ENCODE data around the gene PAFAH1B1. TPM values are rescaled to one million over a fixed set of nuclear protein-coding genes. Genes with fewer than 3 reads are reported as not detected.
"Not testable (repeated sequence)": the region's sequence is repeated elsewhere in the genome, so short reads cannot be mapped to it uniquely, and the experiment has no call there.

The PAFAH1B1 gene
- total and polyA plus RNA-seq, 4 donors: 121 to 334 (median 230) TPM

GRCh38 chr17:2562162-2562858, 31.1 kb upstream of the PAFAH1B1 start:
- no peaks in the 10 kb centered on the region for H3K9me3 ChIP-seq (ENCODE audit: control insufficient read depth, insufficient read depth, low read length)
- H3K27me3 ChIP-seq (ENCODE audit: control insufficient read depth, insufficient read depth, low read length): no peaks in the 10 kb centered on the region
- no peak overlapping the region for H3K27ac ChIP-seq (ENCODE audit: low read depth, low read length)
- DNase-seq (ENCODE audit: low read depth in 4 of 6, low spot score in 6 of 6): no peak
- no peaks in the 10 kb centered on the region for H3K36me3 ChIP-seq (ENCODE audit: control insufficient read depth, insufficient read depth, low read length)
- no peak overlapping the region for H3K4me3 ChIP-seq (ENCODE audit: low read depth, low read length)
- H3K4me1 ChIP-seq (ENCODE audit: control insufficient read depth, insufficient read depth, low read length): no peaks in the 10 kb centered on the region
- WGBS (ENCODE audit: insufficient coverage): 87% methylated on average over 7 of the region's 8 CpGs

GRCh38 chr17:2563061-2563460, 30.4 kb upstream of the PAFAH1B1 start:
- no peak overlapping the region for H3K4me3 ChIP-seq (ENCODE audit: low read depth, low read length)
- H3K36me3 ChIP-seq (ENCODE audit: control insufficient read depth, insufficient read depth, low read length): no peaks in the 10 kb centered on the region
- WGBS (ENCODE audit: insufficient coverage): 44% methylated on average over 7 of the region's 7 CpGs
- no peaks in the 10 kb centered on the region for H3K4me1 ChIP-seq (ENCODE audit: control insufficient read depth, insufficient read depth, low read length)
- H3K9me3 ChIP-seq (ENCODE audit: control insufficient read depth, insufficient read depth, low read length): no peaks in the 10 kb centered on the region
- DNase-seq (ENCODE audit: low read depth in 4 of 6, low spot score in 6 of 6): no peak
- H3K27ac ChIP-seq (ENCODE audit: low read depth, low read length): no peak overlapping the region
- H3K27me3 ChIP-seq (ENCODE audit: control insufficient read depth, insufficient read depth, low read length): no peaks in the 10 kb centered on the region

GRCh38 chr17:2563543-2563942, 29.9 kb upstream of the PAFAH1B1 start:
- Histone ChIP-seq H3K9me3 (ENCODE audit: control insufficient read depth, insufficient read depth, low read length) (no peaks in the 10 kb centered on the region), H3K4me3 (ENCODE audit: low read depth, low read length) (no peak overlapping the region)

GRCh38 chr17:2564877-2565276, 28.6 kb upstream of the PAFAH1B1 start:
- no peaks in the 10 kb centered on the region for H3K36me3 ChIP-seq (ENCODE audit: control insufficient read depth, insufficient read depth, low read length)
- H3K4me3 ChIP-seq (ENCODE audit: low read depth, low read length): no peak overlapping the region
- H3K27me3 ChIP-seq (ENCODE audit: control insufficient read depth, insufficient read depth, low read length): no peaks in the 10 kb centered on the region
- H3K27ac ChIP-seq (ENCODE audit: low read depth, low read length): no peak overlapping the region
- no peaks in the 10 kb centered on the region for H3K9me3 ChIP-seq (ENCODE audit: control insufficient read depth, insufficient read depth, low read length)
- WGBS (ENCODE audit: insufficient coverage): 93% methylated on average over 3 of the region's 5 CpGs
- DNase-seq (ENCODE audit: low read depth in 4 of 6, low spot score in 6 of 6): no peak
- no peaks in the 10 kb centered on the region for H3K4me1 ChIP-seq (ENCODE audit: control insufficient read depth, insufficient read depth, low read length)

More at GRCh38 chr17:2563543-2563942, 29.9 kb upstream of the PAFAH1B1 start:
- Histone ChIP-seq H3K4me1 (ENCODE audit: control insufficient read depth, insufficient read depth, low read length) (no peaks in the 10 kb centered on the region), H3K27ac (ENCODE audit: low read depth, low read length) (no peak overlapping the region), H3K27me3 (ENCODE audit: control insufficient read depth, insufficient read depth, low read length) (no peaks in the 10 kb centered on the region), H3K36me3 (ENCODE audit: control insufficient read depth, insufficient read depth, low read length) (no peaks in the 10 kb centered on the region)
- no peak for DNase-seq (ENCODE audit: low read depth in 4 of 6, low spot score in 6 of 6)
- no CpG with 5 or more reads among the region's 6 CpGs for WGBS (ENCODE audit: insufficient coverage)

- no peaks in the 10 kb centered on the region for H3K4me1 ChIP-seq (ENCODE audit: control insufficient read depth, insufficient read depth, low read length)
- 91% methylated on average over 2 of the region's 3 CpGs for WGBS (ENCODE audit: insufficient coverage)
- H3K27ac ChIP-seq (ENCODE audit: low read depth, low read length): no peak overlapping the region
- no peaks in the 10 kb centered on the region for H3K9me3 ChIP-seq (ENCODE audit: control insufficient read depth, insufficient read depth, low read length)
- H3K36me3 ChIP-seq (ENCODE audit: control insufficient read depth, insufficient read depth, low read length): no peaks in the 10 kb centered on the region
- no peak for DNase-seq (ENCODE audit: low read depth in 4 of 6, low spot score in 6 of 6)
- no peaks in the 10 kb centered on the region for H3K27me3 ChIP-seq (ENCODE audit: control insufficient read depth, insufficient read depth, low read length)
- H3K4me3 ChIP-seq (ENCODE audit: low read depth, low read length): no peak overlapping the region
These were observed 27.4 kb upstream of the PAFAH1B1 start for GRCh38 chr17:2566056-2566455.

- H3K4me1 ChIP-seq (ENCODE audit: control insufficient read depth, insufficient read depth, low read length): no peaks in the 10 kb centered on the region
- H3K4me3 ChIP-seq (ENCODE audit: low read depth, low read length): no peak overlapping the region
- WGBS (ENCODE audit: insufficient coverage): 80% methylated on average over 1 of the region's 4 CpGs
- DNase-seq (ENCODE audit: low read depth in 4 of 6, low spot score in 6 of 6): peak in 1 of 6 donors; percentile 58
- no peaks in the 10 kb centered on the region for H3K27me3 ChIP-seq (ENCODE audit: control insufficient read depth, insufficient read depth, low read length)
- H3K9me3 ChIP-seq (ENCODE audit: control insufficient read depth, insufficient read depth, low read length): no peaks in the 10 kb centered on the region
- no peaks in the 10 kb centered on the region for H3K36me3 ChIP-seq (ENCODE audit: control insufficient read depth, insufficient read depth, low read length)
- no peak overlapping the region for H3K27ac ChIP-seq (ENCODE audit: low read depth, low read length)
These were observed 21.7 kb upstream of the PAFAH1B1 start for GRCh38 chr17:2571523-2572303.

GRCh38 chr17:2572304-2572609, 21.2 kb upstream of the PAFAH1B1 start:
- no CpG with 5 or more reads among the region's 7 CpGs for WGBS (ENCODE audit: insufficient coverage)
- H3K4me3 ChIP-seq (ENCODE audit: low read depth, low read length); H3K27ac ChIP-seq (ENCODE audit: low read depth, low read length); DNase-seq (ENCODE audit: low read depth in 4 of 6, low spot score in 6 of 6); H3K27me3 ChIP-seq (ENCODE audit: control insufficient read depth, insufficient read depth, low read length); H3K4me1 ChIP-seq (ENCODE audit: control insufficient read depth, insufficient read depth, low read length); H3K36me3 ChIP-seq (ENCODE audit: control insufficient read depth, insufficient read depth, low read length); H3K9me3 ChIP-seq (ENCODE audit: control insufficient read depth, insufficient read depth, low read length): not testable (repeated sequence)

- peak in 3 of 6 donors; percentile 20 to 74 (median 47) for DNase-seq (ENCODE audit: low read depth in 4 of 6, low spot score in 6 of 6)
- H3K9me3 ChIP-seq (ENCODE audit: control insufficient read depth, insufficient read depth, low read length): no peaks in the 10 kb centered on the region
- H3K27ac ChIP-seq (ENCODE audit: low read depth, low read length): peak overlapping the region; percentile 76
- H3K4me1 ChIP-seq (ENCODE audit: control insufficient read depth, insufficient read depth, low read length): peaks cover 12% of the 10 kb centered on the region
- H3K4me3 ChIP-seq (ENCODE audit: low read depth, low read length): peak overlapping the region; percentile 1
- 40% methylated on average over 1 of the region's 4 CpGs for WGBS (ENCODE audit: insufficient coverage)
- H3K27me3 ChIP-seq (ENCODE audit: control insufficient read depth, insufficient read depth, low read length): no peaks in the 10 kb centered on the region
- H3K36me3 ChIP-seq (ENCODE audit: control insufficient read depth, insufficient read depth, low read length): no peaks in the 10 kb centered on the region
These were observed 13.3 kb upstream of the PAFAH1B1 start for GRCh38 chr17:2580151-2580550.

GRCh38 chr17:2580661-2581060, 12.8 kb upstream of the PAFAH1B1 start:
- Histone ChIP-seq H3K4me3 (ENCODE audit: low read depth, low read length) (peak overlapping the region; percentile 1), H3K36me3 (ENCODE audit: control insufficient read depth, insufficient read depth, low read length) (no peaks in the 10 kb centered on the region), H3K27ac (ENCODE audit: low read depth, low read length) (peak overlapping the region; percentile 76), H3K4me1 (ENCODE audit: control insufficient read depth, insufficient read depth, low read length) (peaks cover 12% of the 10 kb centered on the region), H3K9me3 (ENCODE audit: control insufficient read depth, insufficient read depth, low read length) (no peaks in the 10 kb centered on the region), H3K27me3 (ENCODE audit: control insufficient read depth, insufficient read depth, low read length) (no peaks in the 10 kb centered on the region)
- WGBS (ENCODE audit: insufficient coverage): 6% methylated on average over 5 of the region's 5 CpGs
- peak in 3 of 6 donors; percentile 51 to 95 (median 66) for DNase-seq (ENCODE audit: low read depth in 4 of 6, low spot score in 6 of 6)

GRCh38 chr17:2582493-2582892, 11.0 kb upstream of the PAFAH1B1 start:
- H3K9me3 ChIP-seq (ENCODE audit: control insufficient read depth, insufficient read depth, low read length): no peaks in the 10 kb centered on the region
- H3K27ac ChIP-seq (ENCODE audit: low read depth, low read length): no peak overlapping the region
- WGBS (ENCODE audit: insufficient coverage): 98% methylated on average over 11 of the region's 18 CpGs

More at GRCh38 chr17:2582493-2582892, 11.0 kb upstream of the PAFAH1B1 start:
- Histone ChIP-seq H3K36me3 (ENCODE audit: control insufficient read depth, insufficient read depth, low read length) (no peaks in the 10 kb centered on the region), H3K4me1 (ENCODE audit: control insufficient read depth, insufficient read depth, low read length) (peaks cover 12% of the 10 kb centered on the region), H3K27me3 (ENCODE audit: control insufficient read depth, insufficient read depth, low read length) (no peaks in the 10 kb centered on the region), H3K4me3 (ENCODE audit: low read depth, low read length) (no peak overlapping the region)
- DNase-seq (ENCODE audit: low read depth in 4 of 6, low spot score in 6 of 6): no peak

Data from spinal cord (tissue), 10 donors.